Measurements from ENCODE around the gene HEMK1. TPM values are rescaled to one million over a fixed set of nuclear protein-coding genes. Genes with fewer than 3 reads are reported as not detected.

The HEMK1 gene
- total RNA-seq, 1 donor from 2014 or later = 6.6 TPM

DNA sequence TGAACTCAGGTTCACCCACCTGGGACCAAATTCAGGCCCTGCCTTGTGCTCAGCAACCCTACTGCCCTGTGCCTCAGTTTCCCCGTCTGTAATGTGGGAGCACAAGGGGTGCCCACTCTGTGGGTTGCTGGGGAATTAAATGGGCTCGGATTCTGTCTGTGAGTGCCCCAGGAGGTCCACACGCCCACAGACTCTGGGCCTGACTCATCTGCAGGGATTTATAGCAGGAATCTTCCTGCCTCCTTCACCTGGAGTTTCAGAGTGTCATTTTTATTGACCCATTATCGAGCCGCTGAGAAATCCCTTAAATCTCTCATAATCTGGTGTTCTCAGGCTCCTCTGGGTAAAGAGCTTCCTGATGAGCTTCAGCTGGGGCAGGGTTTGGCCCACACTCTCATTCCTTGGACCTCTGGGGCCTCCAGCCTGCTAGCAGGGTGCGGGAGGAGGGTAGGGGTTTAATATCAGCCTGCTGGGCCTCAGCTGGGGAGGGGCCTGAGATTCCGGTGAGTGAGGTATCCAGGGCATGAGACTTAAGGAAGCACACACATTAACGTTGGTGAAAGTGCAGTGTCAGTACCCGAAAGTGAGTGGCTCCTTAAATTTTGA is 18.2 kb upstream of the HEMK1 start:
- TF ChIP-seq, protein P1, sequence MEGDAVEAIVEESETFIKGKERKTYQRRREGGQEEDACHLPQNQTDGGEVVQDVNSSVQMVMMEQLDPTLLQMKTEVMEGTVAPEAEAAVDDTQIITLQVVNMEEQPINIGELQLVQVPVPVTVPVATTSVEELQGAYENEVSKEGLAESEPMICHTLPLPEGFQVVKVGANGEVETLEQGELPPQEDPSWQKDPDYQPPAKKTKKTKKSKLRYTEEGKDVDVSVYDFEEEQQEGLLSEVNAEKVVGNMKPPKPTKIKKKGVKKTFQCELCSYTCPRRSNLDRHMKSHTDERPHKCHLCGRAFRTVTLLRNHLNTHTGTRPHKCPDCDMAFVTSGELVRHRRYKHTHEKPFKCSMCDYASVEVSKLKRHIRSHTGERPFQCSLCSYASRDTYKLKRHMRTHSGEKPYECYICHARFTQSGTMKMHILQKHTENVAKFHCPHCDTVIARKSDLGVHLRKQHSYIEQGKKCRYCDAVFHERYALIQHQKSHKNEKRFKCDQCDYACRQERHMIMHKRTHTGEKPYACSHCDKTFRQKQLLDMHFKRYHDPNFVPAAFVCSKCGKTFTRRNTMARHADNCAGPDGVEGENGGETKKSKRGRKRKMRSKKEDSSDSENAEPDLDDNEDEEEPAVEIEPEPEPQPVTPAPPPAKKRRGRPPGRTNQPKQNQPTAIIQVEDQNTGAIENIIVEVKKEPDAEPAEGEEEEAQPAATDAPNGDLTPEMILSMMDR (IDR thresholded peaks at IDR 0.05; ENCODE audit: insufficient read depth, low read length, severe bottlenecking) = no peak
- Histone ChIP-seq H3K4me3 (ENCODE audit: low read depth, low read length) (no peak overlapping the region), H3K27me3 (ENCODE audit: control insufficient read depth, insufficient read depth, low read length) (no peaks in the 10 kb centered on the region), H3K36me3 (ENCODE audit: control insufficient read depth, insufficient read depth, low read length) (no peaks in the 10 kb centered on the region)
- FAIRE-seq = no peak
- peak; percentile 17 for DNase-seq (ENCODE audit: low read depth)

DNA sequence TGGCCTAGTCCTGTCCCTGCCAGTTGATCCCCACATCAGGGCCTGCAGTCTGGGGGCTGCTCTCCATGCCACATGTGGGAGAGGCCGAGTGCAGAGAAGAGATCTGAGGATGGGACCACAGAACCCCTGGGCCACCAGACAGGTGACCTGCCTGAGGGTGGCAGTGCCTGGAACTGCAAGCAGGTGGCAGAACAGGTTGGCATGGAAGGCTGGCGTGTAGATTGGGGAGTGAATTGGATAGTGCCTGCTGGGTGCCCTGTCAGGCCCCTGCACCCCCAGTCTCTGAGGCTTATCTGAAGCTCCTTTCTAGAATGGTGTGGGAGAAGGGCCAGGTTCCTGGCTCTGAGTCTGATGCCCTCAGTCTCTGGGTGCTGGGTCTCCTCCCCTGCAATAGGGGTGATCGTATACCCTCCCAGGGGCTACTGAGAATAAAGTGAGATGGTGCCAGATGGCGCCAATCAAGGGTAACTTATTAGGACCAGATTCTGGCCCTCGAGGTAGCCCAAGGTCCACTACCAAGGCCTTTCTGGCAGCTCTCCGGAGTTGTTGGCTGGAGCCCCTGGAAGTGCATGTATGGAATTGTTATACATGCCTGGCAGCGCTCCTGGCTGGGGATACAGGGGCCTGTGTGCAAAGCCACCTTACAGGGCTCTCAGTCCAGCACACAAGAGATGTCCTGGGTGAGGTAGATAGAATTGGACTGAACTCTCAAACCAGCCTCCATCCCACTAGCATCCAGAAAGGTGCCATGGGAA is 17.5 kb upstream of the HEMK1 start:
- FAIRE-seq (no peak), DNase-seq (ENCODE audit: low read depth) (no peak)
- TF ChIP-seq, protein P1 (IDR thresholded peaks at IDR 0.05; ENCODE audit: insufficient read depth, low read length, severe bottlenecking) = peak; percentile 37
- Histone ChIP-seq H3K36me3 (ENCODE audit: control insufficient read depth, insufficient read depth, low read length) (no peaks in the 10 kb centered on the region), H3K27me3 (ENCODE audit: control insufficient read depth, insufficient read depth, low read length) (no peaks in the 10 kb centered on the region), H3K4me3 (ENCODE audit: low read depth, low read length) (no peak overlapping the region)

DNA sequence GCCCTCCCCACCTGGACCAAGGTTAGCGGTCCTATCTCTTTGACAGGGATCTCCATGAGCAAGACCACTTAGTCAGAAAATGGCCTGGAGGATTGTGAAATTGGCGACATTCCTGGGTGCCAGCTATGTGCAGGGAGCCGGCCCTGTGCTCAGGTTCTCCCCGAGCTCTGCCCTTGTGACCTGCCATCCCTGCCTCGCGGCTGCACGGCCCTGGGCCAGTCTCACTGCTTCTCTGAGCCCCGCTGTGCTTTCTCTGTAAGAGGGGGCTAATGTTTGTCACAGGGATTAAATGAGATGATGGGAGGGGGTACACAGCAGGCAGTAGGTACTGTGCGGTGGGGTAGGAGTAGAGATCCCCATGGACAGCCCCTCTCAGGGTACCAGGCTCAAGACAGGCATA is 16.7 kb upstream of the HEMK1 start:
- no peaks in the 10 kb centered on the region for H3K36me3 ChIP-seq (ENCODE audit: control insufficient read depth, insufficient read depth, low read length)
- DNase-seq (ENCODE audit: low read depth) = no peak
- no peak for FAIRE-seq
- TF ChIP-seq, protein P1 (IDR thresholded peaks at IDR 0.05; ENCODE audit: insufficient read depth, low read length, severe bottlenecking) = no peak
- H3K27me3 ChIP-seq (ENCODE audit: control insufficient read depth, insufficient read depth, low read length) = peaks cover 1% of the 10 kb centered on the region
- H3K4me3 ChIP-seq (ENCODE audit: low read depth, low read length) = no peak overlapping the region

DNA sequence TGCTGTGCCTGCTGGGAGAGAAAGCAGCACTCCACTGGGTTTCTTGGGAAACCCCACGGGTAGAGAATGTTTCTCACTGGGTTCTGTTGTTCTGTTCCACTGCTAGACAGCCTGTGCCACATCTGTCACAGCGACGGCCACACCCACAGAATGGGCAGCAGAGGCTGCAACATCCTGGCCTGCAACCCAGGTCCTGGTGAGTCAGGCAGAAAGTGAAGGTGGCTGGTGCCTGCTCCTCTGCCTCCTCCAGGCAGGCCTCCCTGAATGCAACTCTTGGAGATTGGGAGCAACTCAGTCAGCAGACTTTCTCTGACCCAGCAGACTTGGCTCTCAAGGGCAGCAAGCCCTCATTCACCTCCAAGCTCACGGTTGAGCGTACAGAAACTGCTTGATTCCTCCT is 14.8 kb upstream of the HEMK1 start:
- no peak for DNase-seq (ENCODE audit: low read depth)
- H3K36me3 ChIP-seq (ENCODE audit: control insufficient read depth, insufficient read depth, low read length) = no peaks in the 10 kb centered on the region
- H3K27me3 ChIP-seq (ENCODE audit: control insufficient read depth, insufficient read depth, low read length) = peaks cover 1% of the 10 kb centered on the region
- TF ChIP-seq, protein P1 (IDR thresholded peaks at IDR 0.05; ENCODE audit: insufficient read depth, low read length, severe bottlenecking) = no peak
- no peak for FAIRE-seq
- H3K4me3 ChIP-seq (ENCODE audit: low read depth, low read length) = no peak overlapping the region

DNA sequence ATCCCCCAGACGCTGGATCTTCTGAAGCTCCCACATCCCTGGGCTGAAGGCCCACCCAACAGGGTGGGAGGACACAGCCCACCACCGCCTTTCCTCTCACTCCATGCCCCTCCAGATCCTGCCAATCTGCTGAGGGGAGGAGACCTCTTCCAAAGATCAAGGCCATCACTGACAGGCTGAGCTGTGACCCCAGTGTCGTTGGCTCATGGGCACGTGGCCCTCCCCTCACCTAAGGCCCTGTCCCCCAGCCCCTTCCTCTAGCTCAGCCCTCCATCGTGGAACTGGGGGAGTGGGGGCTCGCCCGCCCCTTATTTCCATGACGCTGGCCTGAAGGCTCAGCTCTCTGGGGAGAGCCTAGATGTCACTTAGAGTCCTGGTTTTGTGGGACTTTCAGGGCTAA is 12.2 kb upstream of the HEMK1 start:
- peaks cover 1% of the 10 kb centered on the region for H3K27me3 ChIP-seq (ENCODE audit: control insufficient read depth, insufficient read depth, low read length)
- DNase-seq (ENCODE audit: low read depth) (no peak), FAIRE-seq (no peak)

More for the DNA sequence above, 12.2 kb upstream of the HEMK1 start:
- TF ChIP-seq, protein P1 (IDR thresholded peaks at IDR 0.05; ENCODE audit: insufficient read depth, low read length, severe bottlenecking) = no peak
- H3K4me3 ChIP-seq (ENCODE audit: low read depth, low read length) = no peak overlapping the region
- H3K36me3 ChIP-seq (ENCODE audit: control insufficient read depth, insufficient read depth, low read length) = no peaks in the 10 kb centered on the region
